Stimulated activated CD4-positive, alpha-beta T cell treated with anti-CD3 and anti-CD28 coated beads, Interleukin-15, amount 100 ng/mL, for 1 hour (primary cell): Measurements from ENCODE around the gene SHC1.

ENCODE experiments used
- DNase-seq, 2 donors: peaks; one replicate each; pipeline ENCODE4 v3.0.0-alpha.2; 2020; ENCODE audit warnings: low read depth in 1 of 2, low spot score in 1 of 2

SHC1 gene

GRCh38 chr1:154974102-154974807 lies 3.7 kb upstream of the SHC1 start, which contains the start of gene CKS1B:
CKS1B (plus strand) TSS chr1:154974681; CDS start chr1:154974746, 65 bp downstream.
- peak; percentile 88 to 94 for DNase-seq

- DNase-seq: peak; percentile 76 to 85
Observed at GRCh38 chr1:154973344-154974101, 3.0 kb upstream of the SHC1 start.

GRCh38 chr1:154972517-154973343 lies 2.2 kb upstream of the SHC1 start:
- no peak for DNase-seq

- DNase-seq: no peak
Observed at GRCh38 chr1:154972213-154972516, 1.6 kb upstream of the SHC1 start.

GRCh38 chr1:154971341-154971998 lies 923 bp upstream of the SHC1 start:
- DNase-seq: no peak

GRCh38 chr1:154969860-154970452 lies 591 bp downstream of the SHC1 start:
- no peak for DNase-seq

GRCh38 chr1:154969246-154969645 lies 1.3 kb downstream of the SHC1 start:
- no peak for DNase-seq

- no peak for DNase-seq
Observed at GRCh38 chr1:154968731-154969130, 1.8 kb downstream of the SHC1 start.

GRCh38 chr1:154967331-154967950 lies 3.1 kb downstream of the SHC1 start:
- no peak for DNase-seq

GRCh38 chr1:154966111-154966510 lies 4.4 kb downstream of the SHC1 start:
- no peak for DNase-seq

GRCh38 chr1:154964359-154964758 lies 6.2 kb downstream of the SHC1 start:
- DNase-seq: no peak

GRCh38 chr1:154963643-154964042 lies 6.9 kb downstream of the SHC1 start:
- no peak for DNase-seq

GRCh38 chr1:154962795-154963330 lies 7.7 kb downstream of the SHC1 start:
- no peak for DNase-seq

GRCh38 chr1:154962156-154962749 lies 8.3 kb downstream of the SHC1 start:
- no peak for DNase-seq

- DNase-seq: peak; percentile 60 to 74
Observed at GRCh38 chr1:154961207-154962155, 9.1 kb downstream of the SHC1 start, which contains the start of gene PYGO2. PYGO2 (minus strand) TSS chr1:154961782; CDS start chr1:154961576, 206 bp downstream.

- no peak for DNase-seq
Observed at GRCh38 chr1:154960446-154961136, 10.0 kb downstream of the SHC1 start.

- no peak for DNase-seq
Observed at GRCh38 chr1:154959426-154959780, 11.1 kb downstream of the SHC1 start.
